Fibroblast of the aortic adventitia (primary cell): ENCODE measurements around the gene SLX4. TPM values are rescaled to one million over a fixed set of nuclear protein-coding genes. Genes with fewer than 3 reads are reported as not detected.

Experiments
- DNase-seq: peaks from one replicate; pipeline ENCODE4 v3.0.0-alpha.2; 2010; ENCODE audit warnings: low read depth
- H3K4me3 ChIP-seq: 2 replicates; pipeline ENCODE4 v1.5.1; 2011; ENCODE audit warnings: low read depth, mild to moderate bottlenecking, control low read depth, low read length, moderate library complexity
- CTCF ChIP-seq: IDR thresholded peaks from 2 replicates; pipeline ENCODE4 v1.5.1; 2011; ENCODE audit warnings: mild to moderate bottlenecking, low read length, control low read depth, inconsistent platforms; ENCODE audit not compliant: insufficient read depth
- total RNA-seq: library from RNA; depleted of rRNA; stranded (reverse); fragments of >200 nt; gene quantifications from 2 replicates; pipeline ENCODE4 v1.2.3, GENCODE V29; 2012; ENCODE audit warnings: low replicate concordance

Gene SLX4
- total RNA-seq, 1 donor: 7.0 TPM

GRCh38 chr16:3538222-3538621 lies 73.2 kb downstream of the SLX4 start:
- no peak overlapping the region for H3K4me3 ChIP-seq
- TF ChIP-seq CTCF: no peak
- DNase-seq: no peak

GRCh38 chr16:3536851-3537250 lies 74.6 kb downstream of the SLX4 start:
- DNase-seq: peak; percentile 30
- TF ChIP-seq CTCF: no peak
- no peak overlapping the region for H3K4me3 ChIP-seq

- DNase-seq: peak; percentile 80
- H3K4me3 ChIP-seq: no peak overlapping the region
- no peak for TF ChIP-seq CTCF
These were observed 75.1 kb downstream of the SLX4 start for GRCh38 chr16:3536271-3536731.

GRCh38 chr16:3534126-3534525 lies 77.3 kb downstream of the SLX4 start:
- TF ChIP-seq CTCF: no peak
- no peak for DNase-seq
- no peak overlapping the region for H3K4me3 ChIP-seq

GRCh38 chr16:3532741-3533140 lies 78.7 kb downstream of the SLX4 start:
- no peak for TF ChIP-seq CTCF
- no peak for DNase-seq
- H3K4me3 ChIP-seq: no peak overlapping the region

Other genes with a start within 250 kb of the SLX4 start
- gene ZSCAN32, start 210.6 kb downstream of the SLX4 start, total RNA-seq: 9.0 and 12.7 TPM in 2 replicates
- gene ZNF174, start 210.4 kb downstream of the SLX4 start, total RNA-seq: 8.0 TPM in 2 replicates
- 2.5 and 2.8 TPM in 2 replicates for gene ZNF597, start 168.1 kb downstream of the SLX4 start, total RNA-seq
- 13.0 and 16.6 TPM in 2 replicates for gene NAA60, start 167.9 kb downstream of the SLX4 start, total RNA-seq
- gene C16orf90, start 116.1 kb downstream of the SLX4 start, total RNA-seq: not detected in 2 replicates
- gene CLUAP1, start 110.6 kb downstream of the SLX4 start, total RNA-seq: 20.9 and 105 TPM in 2 replicates
- not detected in 2 replicates for gene NLRC3, start 34.2 kb downstream of the SLX4 start, total RNA-seq
- 5.8 and 11.8 TPM in 2 replicates for gene DNASE1, start 43.1 kb upstream of the SLX4 start, total RNA-seq
- gene TRAP1, start 105.9 kb upstream of the SLX4 start, total RNA-seq: 43.6 and 66.0 TPM in 2 replicates